ENCODE measurements around the gene CHMP2A.
A peak's percentile ranks its signal among the peaks of the same experiment; 100 is the strongest.

Gene CHMP2A

GRCh38 chr19:58558623-58559274, 3.8 kb upstream of the CHMP2A start:
- peak overlapping the region; percentile 100 for H3K4me3 ChIP-seq (ENCODE audit: low read depth, low read length)
- DNase-seq (ENCODE audit: low read depth, low spot score) = peak; percentile 99
- in situ Hi-C loops (cut with HindIII; ENCODE audit: low sequenced_read_pairs) = no loop called here
- TF ChIP-seq CTCF (IDR thresholded peaks at IDR 0.05; ENCODE audit: low read depth, low read length) = no peak

GRCh38 chr19:58558066-58558622, 3.2 kb upstream of the CHMP2A start, which contains the start of gene UBE2M:
Gene UBE2M, minus strand, starts transcription at chr19:58558611. Its CDS starts 230 bp downstream, at chr19:58558381.
- in situ Hi-C loops (cut with HindIII; ENCODE audit: low sequenced_read_pairs) = no loop called here
- peak within 1 kb of the TSS; percentile 100 for H3K4me3 ChIP-seq (ENCODE audit: low read depth, low read length)
- DNase-seq (ENCODE audit: low read depth, low spot score) = peak; percentile 35
- TF ChIP-seq CTCF (IDR thresholded peaks at IDR 0.05; ENCODE audit: low read depth, low read length) = no peak

- no peak for DNase-seq (ENCODE audit: low read depth, low spot score)
- TF ChIP-seq CTCF (IDR thresholded peaks at IDR 0.05; ENCODE audit: low read depth, low read length) = no peak
- peak overlapping the region; percentile 100 for H3K4me3 ChIP-seq (ENCODE audit: low read depth, low read length)
- in situ Hi-C loops (cut with HindIII; ENCODE audit: low sequenced_read_pairs) = no loop called here
These were observed 2.5 kb upstream of the CHMP2A start for GRCh38 chr19:58557221-58558065.

GRCh38 chr19:58556622-58557220, 1.8 kb upstream of the CHMP2A start:
- peak overlapping the region; percentile 100 for H3K4me3 ChIP-seq (ENCODE audit: low read depth, low read length)
- DNase-seq (ENCODE audit: low read depth, low spot score) = no peak
- TF ChIP-seq CTCF (IDR thresholded peaks at IDR 0.05; ENCODE audit: low read depth, low read length) = no peak
- in situ Hi-C loops (cut with HindIII; ENCODE audit: low sequenced_read_pairs) = no loop called here

GRCh38 chr19:58555920-58556621, 1.2 kb upstream of the CHMP2A start:
- no peak for TF ChIP-seq CTCF (IDR thresholded peaks at IDR 0.05; ENCODE audit: low read depth, low read length)
- no peak for DNase-seq (ENCODE audit: low read depth, low spot score)

GRCh38 chr19:58555369-58555885, 522 bp upstream of the CHMP2A start:
- in situ Hi-C loops (cut with HindIII; ENCODE audit: low sequenced_read_pairs) = no loop called here
- H3K4me3 ChIP-seq (ENCODE audit: low read depth, low read length) = peak overlapping the region; percentile 72
- no peak for TF ChIP-seq CTCF (IDR thresholded peaks at IDR 0.05; ENCODE audit: low read depth, low read length)
- DNase-seq (ENCODE audit: low read depth, low spot score) = no peak

More at GRCh38 chr19:58555920-58556621, 1.2 kb upstream of the CHMP2A start:
- in situ Hi-C loops (cut with HindIII; ENCODE audit: low sequenced_read_pairs) = no loop called here
- H3K4me3 ChIP-seq (ENCODE audit: low read depth, low read length) = no peak overlapping the region
